ENCODE results near the gene NNMT.

The NNMT gene

GRCh38 chr11:114359342-114359741, 63.1 kb downstream of the NNMT start:
- no peak for TF ChIP-seq CTCF (IDR thresholded peaks at IDR 0.05; ENCODE audit: unreplicated experiment in 3 of 3)
- Mint-ChIP-seq H3K27me3 (ENCODE audit: low read depth) (peaks cover 8% of the 10 kb centered on the region), H3K4me1 (peaks cover 5% of the 10 kb centered on the region), H3K9me3 (peaks cover 4% of the 10 kb centered on the region), H3K4me3 (no peak overlapping the region), H3K27ac (no peak overlapping the region), H3K36me3 (ENCODE audit: low read depth) (no peaks in the 10 kb centered on the region)

GRCh38 chr11:114362326-114362725, 66.1 kb downstream of the NNMT start:
- no peak for TF ChIP-seq CTCF (IDR thresholded peaks at IDR 0.05; ENCODE audit: unreplicated experiment in 3 of 3)
- Mint-ChIP-seq H3K27me3 (ENCODE audit: low read depth) (peaks cover 11% of the 10 kb centered on the region), H3K4me3 (no peak overlapping the region), H3K27ac (no peak overlapping the region), H3K36me3 (ENCODE audit: low read depth) (no peaks in the 10 kb centered on the region), H3K9me3 (peaks cover 4% of the 10 kb centered on the region), H3K4me1 (peaks cover 5% of the 10 kb centered on the region)

GRCh38 chr11:114362958-114363357, 66.8 kb downstream of the NNMT start:
- no peak for TF ChIP-seq CTCF (IDR thresholded peaks at IDR 0.05; ENCODE audit: unreplicated experiment in 3 of 3)
- no peaks in the 10 kb centered on the region for H3K36me3 Mint-ChIP-seq (ENCODE audit: low read depth)
- H3K27me3 Mint-ChIP-seq (ENCODE audit: low read depth) = peaks cover 11% of the 10 kb centered on the region
- H3K4me1 Mint-ChIP-seq = no peaks in the 10 kb centered on the region
- peaks cover 4% of the 10 kb centered on the region for H3K9me3 Mint-ChIP-seq
- no peak overlapping the region for H3K4me3 Mint-ChIP-seq
- H3K27ac Mint-ChIP-seq = no peak overlapping the region

Measured in nephron (organoid).